Adipose tissue (tissue), 3 donors: ENCODE results near the gene DYNLL2. TPM values are rescaled to one million over a fixed set of nuclear protein-coding genes. Genes with fewer than 3 reads are reported as not detected.
"Not testable (repeated sequence)": the region's sequence is repeated elsewhere in the genome, so short reads cannot be mapped to it uniquely, and the experiment has no call there.

Experiments used
- H3K27ac ChIP-seq: one replicate; pipeline ENCODE4 v1.5.1; 2013; ENCODE audit warnings: low read depth, low read length
- WGBS, 3 donors: extraction: QIAGEN DNeasy Blood & Tissue Kit; methylation state at CpG; one replicate each; pipeline ENCODE4 v1.1.7; 2013; 5-methylcytosine and 5-hydroxymethylcytosine counted together
- polyA plus RNA-seq, 3 donors: library from polyadenylated mRNA; stranded (reverse); fragments of 200-250 nt; gene quantifications; one replicate each; pipeline ENCODE4 v1.2.3, GENCODE V29; 2013
- donor health status: healthy with polysubstance abuse.
- donor health status: Bipolar disorder and iron deficiency.
- donor health status: healthy.

DYNLL2 gene
- polyA plus RNA-seq, 3 donors = 11.1 to 39.3 (median 16.7) TPM

DNA sequence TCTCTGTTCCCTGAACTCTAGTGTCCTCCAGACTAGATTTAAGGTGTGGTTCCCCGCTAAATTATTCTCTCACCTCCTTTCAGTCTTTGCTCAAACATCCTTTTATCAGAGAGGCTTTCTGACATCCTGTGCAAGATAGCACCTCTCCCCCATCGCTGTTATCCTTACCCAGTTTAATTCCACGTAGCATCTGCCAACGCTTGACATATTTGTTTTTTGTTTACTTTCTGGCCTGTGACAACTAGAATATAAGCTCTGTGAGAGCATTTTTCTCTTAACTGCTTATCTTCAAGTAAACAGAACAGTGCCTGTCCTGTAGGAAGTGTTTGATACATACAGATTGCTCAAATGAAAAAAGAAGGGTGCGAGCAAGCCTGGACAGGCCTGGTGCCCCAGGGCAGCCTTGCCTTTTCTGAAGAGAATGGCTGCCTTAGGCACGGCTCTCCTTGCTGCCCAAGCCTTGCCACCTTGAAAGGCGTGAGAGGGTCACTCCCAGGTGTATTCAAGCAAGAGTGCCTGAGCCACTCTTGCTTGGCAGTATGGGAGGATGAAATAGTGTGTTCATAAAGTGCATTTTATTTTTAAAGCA, 9.7 kb downstream of the DYNLL2 start:
- WGBS, 3 donors = 67 to 73% (median 70%) methylated on average over 7 of the region's 7 CpGs
- H3K27ac ChIP-seq = no peak overlapping the region

DNA sequence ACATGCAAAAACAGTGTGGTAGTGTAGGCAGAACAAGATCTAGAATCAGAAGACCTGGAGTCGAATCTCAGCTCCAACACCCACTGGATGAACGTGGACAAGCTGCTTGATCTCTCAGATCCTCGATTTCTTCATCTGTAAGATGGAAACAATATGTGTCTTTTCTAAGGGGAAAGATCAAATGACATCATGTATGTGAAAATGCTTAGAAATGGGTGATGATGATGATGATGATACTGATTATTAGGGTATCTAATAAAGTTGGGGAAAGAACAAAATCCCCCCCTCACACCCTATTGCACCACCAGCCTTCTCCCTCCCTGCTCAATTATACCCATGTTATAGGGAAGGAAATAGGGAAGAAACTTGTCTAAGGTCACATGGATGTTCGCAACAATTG, 10.9 kb downstream of the DYNLL2 start:
- no peak overlapping the region for H3K27ac ChIP-seq
- 78 to 87% (median 86%) methylated on average over 4 of the region's 4 CpGs for WGBS, 3 donors

DNA sequence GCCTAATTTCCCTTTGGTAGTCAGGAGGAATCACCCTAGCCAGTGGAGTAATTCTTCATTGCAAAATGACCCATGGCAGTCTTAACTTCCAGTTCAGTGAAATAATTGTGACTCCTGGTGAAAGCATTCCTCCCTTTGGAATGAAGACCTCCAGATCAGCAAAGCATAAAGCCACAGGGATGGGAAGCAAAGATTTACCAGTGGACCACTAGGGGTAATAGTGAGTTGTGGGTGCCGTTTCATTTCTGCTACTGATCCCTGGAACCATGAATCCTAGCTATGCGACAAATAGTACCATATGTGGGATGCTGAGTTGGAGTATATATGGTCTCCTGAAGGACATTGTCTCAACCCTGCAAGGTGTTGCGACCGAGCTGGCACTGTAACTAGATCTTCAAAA, 13.7 kb downstream of the DYNLL2 start:
- H3K27ac ChIP-seq = no peak overlapping the region
- 74 to 86% (median 80%) methylated on average over 4 of the region's 4 CpGs for WGBS, 3 donors

DNA sequence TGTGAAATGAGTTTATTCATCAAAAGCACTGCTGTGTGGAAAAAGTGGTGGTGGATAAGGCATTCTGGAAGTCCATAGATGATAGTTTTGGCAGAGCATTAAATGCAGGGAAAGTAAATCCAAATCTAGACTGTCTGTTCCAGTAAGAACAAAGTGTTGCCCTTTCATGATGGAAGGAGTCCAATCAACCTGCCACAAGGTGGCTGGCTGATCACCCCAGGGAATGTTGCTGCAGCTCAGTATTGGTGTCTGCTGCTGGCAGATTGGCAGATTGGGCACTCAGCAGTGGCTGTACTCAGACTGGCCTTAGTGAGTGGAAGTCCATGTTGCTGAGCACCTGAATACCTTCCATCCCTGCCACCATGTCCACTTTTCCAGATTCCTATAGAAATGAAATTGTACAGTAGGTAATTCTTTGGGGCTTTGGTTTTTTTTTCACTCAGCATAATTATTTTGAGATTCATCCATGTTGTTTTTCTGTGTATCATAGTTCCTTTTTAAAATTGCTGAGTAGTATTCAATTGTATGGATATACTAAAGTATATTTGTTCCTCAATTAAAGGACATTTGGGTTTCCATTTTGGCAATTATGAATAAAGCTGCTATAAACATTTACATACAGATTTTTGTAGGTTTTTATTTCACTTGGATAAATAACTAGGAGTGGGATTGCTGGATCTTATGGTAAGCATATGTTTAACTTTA, 14.3 kb downstream of the DYNLL2 start:
- no peak overlapping the region for H3K27ac ChIP-seq

DNA sequence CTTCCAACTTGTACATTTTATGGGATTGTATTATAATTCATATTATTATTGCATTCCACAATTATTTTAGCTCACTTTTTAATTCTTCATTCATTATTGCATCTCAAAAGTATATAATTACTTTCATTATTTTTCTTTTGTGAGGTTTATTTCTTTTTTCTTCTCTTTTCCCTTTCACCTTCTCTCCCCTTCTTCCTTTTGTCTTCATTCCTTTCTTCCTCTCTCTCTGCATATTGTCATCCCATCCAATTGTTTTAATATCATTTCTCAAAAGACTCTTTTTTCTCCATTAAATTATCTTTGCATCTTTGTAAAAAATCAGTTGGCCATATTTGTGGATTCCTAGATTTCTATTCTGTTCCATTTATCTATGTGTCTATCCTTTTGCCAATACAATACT, 17.3 kb downstream of the DYNLL2 start:
- H3K27ac ChIP-seq = no peak overlapping the region

DNA sequence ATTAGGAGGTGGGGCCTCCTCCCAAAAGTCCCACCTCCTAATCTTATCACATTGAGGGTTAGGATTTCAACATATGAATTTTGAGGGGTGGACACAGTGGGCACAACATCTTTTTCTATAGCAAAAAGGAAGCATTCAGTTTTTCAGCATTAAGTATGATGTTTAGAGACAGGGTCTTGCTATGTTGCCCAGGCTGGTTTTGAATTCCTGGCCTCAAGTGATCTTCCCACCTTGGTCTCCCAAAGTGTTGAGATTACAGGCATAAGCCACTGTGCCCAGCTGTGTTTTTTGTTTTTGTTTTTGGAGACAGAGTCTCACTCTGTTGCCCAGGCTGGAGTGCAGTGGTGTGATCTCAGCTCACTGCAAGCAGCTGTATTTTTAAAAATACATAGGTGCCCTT, 18.7 kb downstream of the DYNLL2 start:
- H3K27ac ChIP-seq = not testable (repeated sequence)

DNA sequence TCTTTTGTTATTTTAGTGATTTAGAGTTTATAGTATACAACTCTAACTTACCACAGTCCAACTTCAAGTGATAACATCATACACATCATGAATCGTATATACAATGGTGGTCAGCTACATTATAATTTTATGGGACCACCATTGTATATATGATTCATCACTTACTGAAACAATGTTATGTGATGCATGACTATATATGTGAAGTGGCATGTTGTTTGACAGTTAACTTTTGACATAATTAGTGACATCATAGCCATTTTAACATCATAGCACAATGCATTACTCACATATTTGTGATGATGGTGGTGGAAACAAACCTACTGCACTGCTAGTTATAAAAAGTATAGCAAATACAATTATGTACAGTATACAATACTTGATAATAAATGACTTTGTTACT, 21.9 kb downstream of the DYNLL2 start:
- 93 to 98% (median 94%) methylated on average over 1 of the region's 1 CpG for WGBS, 3 donors
- no peak overlapping the region for H3K27ac ChIP-seq

DNA sequence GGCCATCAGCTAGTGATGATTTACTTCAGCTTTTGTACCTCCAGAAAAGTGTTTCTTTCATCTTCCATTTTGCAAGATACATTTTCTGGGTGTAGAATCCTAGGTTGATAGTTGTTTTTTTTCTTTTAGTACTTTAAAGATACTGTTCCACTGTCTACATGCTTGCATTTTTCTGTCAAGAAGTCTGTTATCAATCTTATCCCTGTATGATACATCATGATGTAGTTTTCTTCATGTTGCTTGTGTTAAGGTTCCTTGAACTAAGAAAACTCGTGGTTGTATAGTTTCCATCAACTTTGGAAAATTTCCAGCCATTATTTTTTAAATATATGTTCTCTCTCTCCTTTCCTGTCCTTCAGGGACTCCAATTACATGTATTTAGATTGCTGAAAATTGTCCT, 24.1 kb downstream of the DYNLL2 start:
- WGBS, 3 donors = 29 to 53% (median 43%) methylated on average over 1 of the region's 1 CpG
- no peak overlapping the region for H3K27ac ChIP-seq

DNA sequence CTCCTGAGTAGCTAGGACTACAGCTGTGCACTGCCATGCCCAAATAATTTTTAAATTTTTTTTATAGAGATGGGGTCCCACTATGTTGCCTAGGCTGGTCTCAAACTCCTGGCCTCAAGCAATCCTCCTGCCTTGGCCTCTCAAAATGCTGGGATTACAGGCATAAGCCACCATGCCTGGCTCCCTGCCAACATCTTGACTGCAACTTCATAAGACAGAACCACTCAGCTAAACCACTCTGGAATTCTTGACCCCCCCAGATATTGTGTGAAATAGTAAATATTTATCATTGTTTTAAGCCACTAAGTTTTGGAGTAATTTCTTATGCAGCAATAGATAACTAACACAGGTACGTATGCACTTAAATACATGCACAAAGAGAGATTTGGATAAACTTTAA, 26.0 kb downstream of the DYNLL2 start:
- WGBS, 3 donors = 82 to 91% (median 82%) methylated on average over 1 of the region's 1 CpG

DNA sequence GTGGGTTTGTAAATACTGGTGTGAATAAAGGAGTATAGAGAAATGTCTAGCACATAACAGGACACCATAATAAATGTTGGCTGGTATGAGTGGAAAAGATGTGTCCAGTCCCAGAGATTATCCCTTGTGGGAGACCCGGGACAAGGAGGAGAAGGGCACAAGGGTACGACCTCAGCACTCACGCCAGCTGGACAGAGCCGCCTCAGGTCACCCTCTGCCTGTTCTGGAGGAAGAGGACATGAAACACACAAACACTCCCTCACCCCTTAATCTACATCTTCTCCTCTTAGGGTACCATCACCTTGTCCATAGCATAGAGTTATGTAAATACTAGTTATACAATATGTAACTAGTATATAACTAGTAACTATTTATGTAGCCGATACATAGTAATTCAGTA, 26.8 kb downstream of the DYNLL2 start:
- no peak overlapping the region for H3K27ac ChIP-seq
- WGBS, 3 donors = 66 to 72% (median 67%) methylated on average over 5 of the region's 5 CpGs

More for the DNA sequence above, 26.0 kb downstream of the DYNLL2 start:
- H3K27ac ChIP-seq = no peak overlapping the region

DNA sequence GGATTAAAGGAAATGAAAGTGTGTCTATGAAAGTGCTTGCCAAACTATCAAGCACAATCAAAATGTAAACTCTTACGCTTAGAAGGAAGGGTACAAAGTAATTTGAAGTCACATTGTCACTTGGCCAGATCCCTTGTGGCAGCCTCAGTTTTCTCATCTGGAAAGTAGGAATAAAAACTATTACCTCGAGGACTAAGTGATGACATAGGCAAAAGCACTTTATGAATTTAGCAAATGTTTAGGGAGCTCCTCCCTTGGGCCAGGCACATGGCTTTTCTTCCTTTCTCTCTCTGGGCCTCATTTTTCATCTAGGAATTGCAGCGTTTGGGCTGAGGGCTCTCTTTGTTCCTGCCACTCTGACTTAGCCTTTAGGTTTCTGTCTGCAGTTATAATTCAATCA, 28.5 kb downstream of the DYNLL2 start:
- no peak overlapping the region for H3K27ac ChIP-seq
- 67 to 72% (median 67%) methylated on average over 3 of the region's 3 CpGs for WGBS, 3 donors

DNA sequence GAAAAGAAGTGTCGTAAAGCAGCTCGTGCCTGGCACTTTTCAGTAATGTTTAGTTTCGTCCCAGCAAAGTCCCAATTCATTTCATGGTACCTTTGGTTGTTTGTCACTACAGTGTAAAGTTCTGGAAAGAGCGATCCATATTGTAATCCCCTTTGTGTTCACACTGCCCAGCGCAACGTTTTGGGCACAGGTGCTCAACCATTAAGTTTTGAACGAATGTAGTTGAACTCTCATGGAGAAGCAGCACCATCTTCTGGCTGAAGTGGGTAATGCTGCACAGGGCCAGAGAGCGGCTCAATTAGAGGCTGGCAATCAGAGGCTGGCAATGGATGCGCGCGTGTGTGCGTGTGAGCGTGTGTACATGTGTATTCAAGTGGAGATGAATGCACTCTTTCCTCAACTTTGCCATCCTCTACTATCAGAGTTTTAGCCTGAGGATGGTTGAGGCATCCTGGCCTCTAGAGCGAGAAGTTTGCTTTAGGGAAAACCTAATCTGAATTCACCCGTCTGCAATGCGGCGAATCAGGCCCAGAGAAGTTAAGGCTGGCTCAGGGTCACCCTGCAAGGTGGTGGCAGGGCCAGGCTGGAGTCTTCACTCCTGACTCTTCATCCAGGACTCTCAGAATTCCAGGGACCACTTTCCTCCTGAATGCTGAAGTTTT, 29.9 kb downstream of the DYNLL2 start:
- WGBS, 3 donors = 32 to 35% (median 34%) methylated on average over 17 of the region's 17 CpGs
- H3K27ac ChIP-seq = no peak overlapping the region

DNA sequence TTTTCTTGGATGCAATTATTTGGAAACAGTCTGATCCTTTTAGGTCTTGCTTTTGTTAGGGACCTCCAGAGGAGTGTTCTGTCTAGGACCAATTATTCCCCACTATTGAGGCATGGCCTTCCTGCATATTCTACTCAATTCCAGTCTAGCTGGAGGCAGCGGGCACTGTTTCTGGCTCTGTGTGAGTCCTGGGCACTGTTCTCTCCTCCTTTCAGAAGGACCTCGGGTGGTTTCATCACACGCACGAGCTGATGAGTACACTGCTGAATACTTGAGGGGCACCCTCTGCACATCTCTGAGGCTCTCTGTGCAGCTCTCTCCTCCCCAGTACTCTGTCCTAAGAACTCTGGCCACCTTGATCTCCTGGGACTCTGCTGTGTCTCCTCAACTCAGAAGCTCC, 30.7 kb downstream of the DYNLL2 start:
- 75 to 78% (median 75%) methylated on average over 4 of the region's 4 CpGs for WGBS, 3 donors
- no peak overlapping the region for H3K27ac ChIP-seq

DNA sequence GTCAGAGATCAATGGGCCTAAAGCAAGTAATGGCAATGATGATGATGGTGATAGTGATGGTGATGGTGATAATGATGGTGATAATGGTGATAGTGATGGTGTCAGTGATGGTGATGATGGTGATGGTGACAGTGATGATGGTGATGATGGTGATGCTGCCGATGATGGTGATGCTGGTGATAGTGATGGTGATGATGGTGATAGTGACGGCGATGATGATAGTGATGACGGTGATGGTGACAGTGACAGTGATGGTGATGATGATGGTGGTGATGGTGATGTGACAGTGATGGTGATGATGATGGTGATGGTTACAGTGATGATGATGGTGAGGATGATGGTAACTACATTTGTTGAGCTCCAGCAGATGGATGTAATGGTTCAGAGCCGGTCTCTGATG, 34.2 kb downstream of the DYNLL2 start:
- H3K27ac ChIP-seq = no peak overlapping the region
- 92 to 95% (median 94%) methylated on average over 5 of the region's 5 CpGs for WGBS, 3 donors

DNA sequence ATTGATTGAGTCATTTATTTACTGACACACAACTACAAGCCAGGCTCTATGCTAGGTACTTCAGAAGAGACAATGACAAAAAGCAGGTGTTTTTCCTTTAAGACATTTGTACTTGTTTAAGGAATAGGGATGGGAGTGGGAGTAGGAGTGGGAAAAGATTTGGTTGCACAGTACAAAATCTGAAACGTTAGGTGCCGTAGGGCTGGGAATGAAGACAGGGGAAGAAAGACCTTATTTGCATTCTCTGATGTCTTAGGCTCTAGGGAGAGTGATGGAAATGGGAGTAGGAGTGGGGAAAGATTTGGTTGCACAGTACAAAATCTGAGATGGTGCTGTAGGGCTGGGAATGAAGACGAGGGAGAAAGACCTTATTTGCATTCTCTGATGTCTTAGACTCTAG, 36.3 kb downstream of the DYNLL2 start:
- H3K27ac ChIP-seq = no peak overlapping the region
- WGBS, 3 donors = 65 to 78% (median 67%) methylated on average over 3 of the region's 3 CpGs

DNA sequence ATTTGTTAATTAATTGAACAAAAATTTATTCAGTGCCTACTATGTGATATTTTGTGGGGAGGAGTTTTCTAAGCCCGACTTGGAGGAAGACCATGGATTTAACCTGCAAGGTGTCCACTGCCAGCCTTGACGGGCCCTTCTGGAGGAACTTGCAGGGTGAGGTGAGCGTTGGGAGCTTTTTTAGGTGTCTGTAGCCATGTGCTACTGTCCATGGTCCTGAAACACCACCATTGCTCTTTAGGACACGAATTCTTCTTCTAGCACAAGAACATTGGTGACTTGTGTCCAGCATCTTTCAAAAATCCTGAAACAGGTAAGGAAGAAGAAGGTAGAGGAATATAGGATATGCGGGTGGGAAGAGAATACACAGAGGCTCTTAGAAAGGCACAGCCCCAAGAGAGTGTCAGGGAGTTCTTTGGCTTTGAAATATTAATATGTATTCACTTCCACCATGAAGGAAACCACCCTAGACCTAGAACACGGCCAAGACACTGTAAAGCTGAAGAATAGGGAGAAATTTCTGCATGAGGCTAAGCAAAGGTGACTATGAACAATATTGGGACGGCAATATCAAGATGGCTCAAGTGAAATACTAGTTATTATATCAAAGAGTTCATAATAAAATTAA, 37.1 kb downstream of the DYNLL2 start:
- 20 to 25% (median 24%) methylated on average over 7 of the region's 7 CpGs for WGBS, 3 donors

DNA sequence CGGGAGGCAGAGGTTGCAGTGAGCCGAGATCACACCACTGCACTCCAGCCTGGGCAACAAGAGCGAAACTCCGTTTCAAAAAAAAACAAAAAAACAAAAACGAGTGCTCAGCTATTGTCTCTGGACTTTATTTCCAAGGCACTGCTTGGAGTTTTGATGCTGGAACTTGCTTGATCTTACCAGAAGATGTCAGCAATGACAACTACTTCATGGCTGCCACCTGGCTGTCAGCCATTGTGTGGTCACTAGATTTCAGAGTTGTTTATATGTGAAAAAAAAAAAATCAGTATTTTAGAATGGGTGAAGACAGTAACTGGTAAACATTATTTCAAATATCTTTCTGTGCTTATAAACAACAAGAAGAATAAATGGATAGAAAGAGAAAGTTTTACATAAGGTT, 38.7 kb downstream of the DYNLL2 start:
- 43 to 46% (median 46%) methylated on average over 4 to 5 of the region's 5 CpGs for WGBS, 3 donors
- no peak overlapping the region for H3K27ac ChIP-seq

More for the DNA sequence above, 37.1 kb downstream of the DYNLL2 start:
- no peak overlapping the region for H3K27ac ChIP-seq

DNA sequence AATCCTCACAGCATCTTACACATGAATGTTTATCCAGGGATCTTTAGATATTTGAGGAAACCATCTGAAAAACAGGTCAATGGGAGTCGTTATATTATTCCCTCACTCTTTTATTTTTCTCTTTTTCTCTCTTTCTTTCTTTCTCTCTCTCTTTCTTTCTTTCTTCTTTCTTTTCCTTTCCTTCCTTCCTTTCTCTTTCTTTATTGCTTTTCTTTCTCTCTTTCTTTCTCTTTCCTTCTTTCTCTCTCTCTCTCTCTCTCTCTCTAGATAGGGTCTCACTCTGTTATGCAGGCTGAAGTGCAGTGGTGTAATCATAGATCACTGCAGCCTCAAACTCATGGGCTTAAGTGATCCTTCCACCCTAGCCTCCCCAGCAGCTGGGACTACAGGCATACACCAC, 44.6 kb downstream of the DYNLL2 start:
- WGBS, 3 donors = 48 to 58% (median 52%) methylated on average over 1 of the region's 1 CpG
- H3K27ac ChIP-seq = no peak overlapping the region

DNA sequence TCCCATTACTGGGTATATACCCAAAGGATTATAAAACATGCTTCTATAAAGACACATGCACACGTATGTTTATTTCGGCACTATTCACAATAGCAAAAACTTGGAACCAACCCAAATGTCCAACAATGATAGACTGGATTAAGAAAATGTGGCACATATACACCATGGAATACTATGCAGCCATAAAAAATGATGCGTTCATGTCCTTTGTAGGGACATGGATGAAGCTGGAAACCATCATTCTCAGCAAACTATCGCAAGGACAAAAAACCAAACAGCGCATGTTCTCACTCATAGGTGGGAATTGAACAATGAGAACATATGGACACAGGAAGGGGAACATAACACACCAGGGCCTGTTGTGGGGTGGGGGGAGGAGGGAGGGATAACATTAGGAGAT, 49.5 kb downstream of the DYNLL2 start:
- WGBS, 3 donors = 93 to 99% (median 93%) methylated on average over 5 of the region's 5 CpGs
- not testable (repeated sequence) for H3K27ac ChIP-seq
